GM04504 (cell line): Measurements from ENCODE around the gene SLAIN1.

Source experiments
- DNase-seq: peaks from one replicate; pipeline ENCODE4 v3.0.0-alpha.2; 2012; ENCODE audit warnings: low read depth

Gene SLAIN1

DNA sequence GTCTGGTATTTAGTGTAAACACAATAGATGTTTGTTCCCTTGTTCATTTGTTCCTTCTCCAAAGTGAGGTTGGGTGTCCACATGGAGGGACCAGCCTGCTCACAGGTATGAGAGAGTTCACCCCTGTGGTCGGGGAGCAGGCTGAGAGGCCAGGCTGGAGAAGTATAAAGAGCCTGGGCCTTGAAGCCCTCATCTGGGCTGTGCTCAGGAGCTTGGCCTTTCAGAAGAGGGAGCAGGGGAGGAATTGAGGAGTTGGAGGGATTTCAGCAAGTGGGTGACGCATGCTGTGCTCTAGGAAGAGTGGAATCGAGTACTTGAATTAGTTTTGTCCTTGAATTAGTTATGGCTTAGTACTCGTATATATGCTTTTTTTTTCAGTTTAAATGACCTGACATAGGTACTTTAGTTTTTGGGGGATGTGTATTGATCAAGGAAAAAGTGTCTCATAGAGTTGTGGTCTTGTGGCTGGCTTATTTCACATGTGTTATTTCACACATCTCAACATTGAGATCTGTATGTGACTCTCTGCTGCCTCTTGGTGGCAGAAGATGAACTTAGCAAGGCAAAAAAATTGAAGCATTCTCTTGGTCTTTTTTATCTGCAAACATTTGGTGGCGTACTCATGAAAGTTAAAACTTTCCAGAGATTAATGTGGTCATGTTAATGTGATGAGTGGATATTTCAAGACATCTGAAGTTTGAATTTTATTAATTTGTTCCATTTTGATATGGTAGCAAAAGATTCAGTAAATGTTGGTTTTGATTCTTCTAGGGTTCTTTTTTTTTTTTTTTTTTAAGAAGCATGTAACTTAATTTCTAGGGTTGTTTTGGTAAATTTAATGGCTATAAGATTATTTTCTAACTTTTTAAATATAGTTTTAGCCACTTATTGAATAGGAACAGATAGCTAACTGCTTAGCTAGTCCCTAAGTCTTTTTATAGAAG, 54.3 kb downstream of the SLAIN1 start:
- peak; percentile 15 for DNase-seq

DNA sequence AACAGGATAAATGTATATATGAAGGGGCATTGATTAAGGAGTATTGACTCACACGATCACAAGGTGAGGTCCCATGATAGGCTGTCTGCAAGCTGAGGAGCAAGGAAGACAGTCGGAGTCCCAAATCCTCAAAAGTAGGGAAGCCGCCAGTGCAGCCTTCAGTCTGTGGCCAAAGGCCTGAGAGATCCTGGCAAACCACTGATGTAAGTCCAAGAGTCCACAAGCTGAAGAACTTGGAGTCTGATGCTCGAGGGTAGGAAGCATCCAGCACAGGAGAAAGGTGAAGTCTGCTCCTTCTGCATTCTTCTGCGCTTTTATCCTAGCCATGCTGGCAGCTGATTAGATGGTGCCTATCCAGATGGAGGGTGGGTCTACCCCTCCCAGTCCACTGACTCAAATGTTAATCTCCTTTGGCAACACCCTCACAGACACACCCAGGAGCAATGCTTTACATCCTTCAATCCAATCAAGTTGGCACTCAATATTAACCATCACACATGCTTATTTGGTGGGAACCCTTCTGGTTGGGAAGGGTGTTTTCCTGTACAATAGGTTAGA, 55.1 kb downstream of the SLAIN1 start:
- DNase-seq = no peak

- no peak for DNase-seq
These were observed 63.4 kb downstream of the SLAIN1 start for GRCh38 chr13:77760893-77761292.

DNA sequence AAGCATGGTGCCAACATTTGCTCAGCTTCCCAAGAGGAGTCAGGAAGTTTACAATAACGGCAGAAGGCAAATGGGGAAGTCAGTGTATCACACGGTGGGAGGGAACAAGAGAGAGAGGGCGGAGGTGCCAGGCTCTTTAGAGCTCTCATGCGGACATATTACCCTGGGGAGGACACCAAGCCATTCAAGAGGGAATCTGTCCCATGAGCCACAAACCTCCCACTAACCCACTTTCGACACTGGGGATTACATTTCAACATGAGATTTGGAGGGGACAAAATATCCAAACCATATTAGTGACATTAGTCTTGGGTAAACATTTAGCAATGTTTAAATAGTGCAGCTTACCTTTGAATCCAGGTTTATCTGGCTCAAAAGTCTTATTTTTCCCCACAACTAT, 69.9 kb downstream of the SLAIN1 start:
- DNase-seq = no peak

GRCh38 chr13:77774181-77774580, 76.7 kb downstream of the SLAIN1 start:
- no peak for DNase-seq

DNA sequence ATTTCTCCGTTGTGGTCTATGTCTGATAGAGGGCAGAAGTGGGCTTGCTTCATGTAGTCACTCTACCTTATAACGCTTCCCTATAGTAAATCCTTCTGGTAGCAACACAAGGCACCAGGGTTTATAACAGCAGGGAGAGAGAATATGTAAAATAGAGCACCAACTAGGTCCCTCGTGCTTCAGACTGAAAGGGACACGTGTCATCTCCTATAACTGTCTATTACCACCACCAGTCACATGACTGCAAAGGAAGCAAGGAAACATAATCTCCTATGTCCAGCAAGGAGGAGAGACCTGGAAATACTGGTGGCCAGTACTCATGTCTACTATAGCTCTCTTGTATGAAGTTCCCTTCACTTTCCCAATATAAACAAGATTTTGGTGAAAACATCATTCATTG, 79.2 kb downstream of the SLAIN1 start:
- DNase-seq = no peak

- peak; percentile 10 for DNase-seq
These were observed 82.2 kb downstream of the SLAIN1 start for GRCh38 chr13:77779552-77780272.

DNA sequence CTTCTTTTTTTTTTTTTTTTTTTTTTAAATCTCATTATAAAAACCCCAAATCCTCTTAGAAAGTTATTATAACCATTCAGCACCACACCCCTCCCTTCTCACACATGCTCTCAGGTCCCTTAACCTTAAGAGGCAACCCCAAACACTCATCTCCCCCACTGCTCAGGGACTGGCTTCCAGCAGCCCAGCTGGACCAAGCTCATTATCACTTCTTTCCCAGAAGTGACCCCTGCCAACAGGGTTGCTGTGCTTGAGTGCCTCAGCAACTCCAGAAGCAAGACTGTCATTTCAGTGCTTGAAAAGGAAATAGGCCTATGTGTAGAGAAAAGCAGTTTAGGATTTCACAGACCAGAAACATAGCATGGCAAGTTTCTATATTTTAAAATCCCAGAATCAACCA, 84.3 kb downstream of the SLAIN1 start:
- DNase-seq = no peak

GRCh38 chr13:77784515-77784914, 87.0 kb downstream of the SLAIN1 start:
- no peak for DNase-seq

DNA sequence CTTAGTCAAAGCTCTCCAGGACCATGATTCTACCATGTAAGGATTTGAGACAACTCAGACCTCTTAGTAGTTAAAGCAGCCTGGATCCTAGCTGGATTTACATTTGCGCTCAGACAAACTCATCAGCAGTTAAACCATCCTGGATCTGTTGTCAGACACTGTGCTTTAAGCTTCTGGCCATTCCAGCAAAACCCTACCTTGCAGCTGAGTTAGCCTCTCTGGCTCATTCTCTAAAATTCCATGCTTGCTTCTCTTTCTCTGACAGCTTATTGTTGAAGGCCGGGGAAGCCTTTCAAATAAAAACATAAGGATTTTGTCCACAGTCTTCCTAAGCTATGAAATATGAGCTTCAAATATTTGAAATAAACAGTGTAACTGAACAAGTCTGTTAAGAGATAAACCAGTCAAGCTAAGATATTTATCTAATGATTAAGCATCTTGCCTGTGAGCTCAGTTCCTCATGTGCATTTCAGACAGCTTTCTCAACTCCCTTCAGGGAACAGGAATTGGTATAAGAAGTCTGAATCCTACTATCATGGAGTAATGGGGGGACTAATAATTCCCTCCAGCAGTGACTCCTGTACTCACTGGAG, 89.3 kb downstream of the SLAIN1 start:
- DNase-seq = no peak

- no peak for DNase-seq
These were observed 91.9 kb downstream of the SLAIN1 start for GRCh38 chr13:77789376-77789775.

DNA sequence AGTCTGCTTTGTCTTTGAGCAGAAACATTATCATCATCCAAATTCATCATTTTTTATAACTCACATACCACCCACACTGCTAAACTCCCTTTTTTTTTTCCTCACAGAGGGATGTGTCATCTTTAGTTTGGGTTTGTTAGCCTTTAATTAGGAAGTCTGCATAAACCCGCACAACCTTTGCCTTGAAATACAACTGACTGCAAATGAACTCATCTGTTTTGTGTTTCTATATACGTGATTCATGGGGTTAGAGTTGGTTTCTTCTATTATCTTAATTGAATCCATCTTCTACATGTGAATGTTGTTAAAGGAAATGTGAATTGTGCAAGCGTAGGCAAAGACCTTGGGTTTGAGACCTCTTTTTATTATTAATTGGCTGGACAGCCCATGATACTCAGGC, 102.7 kb downstream of the SLAIN1 start:
- DNase-seq = peak; percentile 12

- no peak for DNase-seq
These were observed 109.0 kb downstream of the SLAIN1 start for GRCh38 chr13:77806518-77806917.

GRCh38 chr13:77807431-77808135, 110.1 kb downstream of the SLAIN1 start:
- DNase-seq = no peak

DNA sequence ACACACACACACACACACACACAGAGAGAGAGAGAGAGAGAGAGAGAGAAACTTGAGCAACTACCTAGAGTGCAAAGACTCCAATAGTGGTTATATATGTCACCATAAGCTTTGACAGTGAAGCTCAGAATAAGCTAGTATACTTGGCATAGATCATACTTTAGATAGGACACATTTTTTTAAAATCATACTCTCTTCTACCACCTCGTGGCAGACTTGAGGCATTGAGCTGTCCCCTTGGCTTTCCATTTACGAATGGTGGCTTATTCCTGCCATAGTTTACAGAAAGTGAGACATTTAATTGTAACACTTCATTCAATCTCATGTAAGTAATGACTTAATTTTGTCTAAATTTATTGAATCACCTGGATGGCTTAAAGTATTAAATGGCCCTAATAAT, 112.9 kb downstream of the SLAIN1 start:
- DNase-seq = peak; percentile 7

GRCh38 chr13:77810878-77811277, 113.4 kb downstream of the SLAIN1 start:
- no peak for DNase-seq

DNA sequence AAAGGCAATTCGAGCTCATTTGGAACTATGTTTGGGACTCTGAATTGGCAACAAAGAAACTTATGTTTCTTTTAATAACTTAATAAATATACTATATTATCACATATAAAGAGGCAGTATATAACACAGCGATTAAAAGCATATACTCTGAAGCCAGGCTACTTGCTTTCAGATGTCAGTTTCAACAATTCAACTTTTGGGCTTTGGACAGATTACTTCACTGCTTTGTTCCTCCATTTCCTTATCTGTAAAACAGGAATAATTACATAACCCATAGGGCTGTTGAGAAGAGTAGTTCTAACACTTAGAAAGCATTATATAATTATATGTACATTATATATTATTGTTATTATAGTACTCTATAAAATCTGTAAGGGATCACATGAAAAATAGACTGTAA, 113.9 kb downstream of the SLAIN1 start:
- DNase-seq = no peak

GRCh38 chr13:77811981-77812380, 114.5 kb downstream of the SLAIN1 start:
- DNase-seq = no peak
